ENCODE results near the gene KCNMA1.

Gene KCNMA1

DNA sequence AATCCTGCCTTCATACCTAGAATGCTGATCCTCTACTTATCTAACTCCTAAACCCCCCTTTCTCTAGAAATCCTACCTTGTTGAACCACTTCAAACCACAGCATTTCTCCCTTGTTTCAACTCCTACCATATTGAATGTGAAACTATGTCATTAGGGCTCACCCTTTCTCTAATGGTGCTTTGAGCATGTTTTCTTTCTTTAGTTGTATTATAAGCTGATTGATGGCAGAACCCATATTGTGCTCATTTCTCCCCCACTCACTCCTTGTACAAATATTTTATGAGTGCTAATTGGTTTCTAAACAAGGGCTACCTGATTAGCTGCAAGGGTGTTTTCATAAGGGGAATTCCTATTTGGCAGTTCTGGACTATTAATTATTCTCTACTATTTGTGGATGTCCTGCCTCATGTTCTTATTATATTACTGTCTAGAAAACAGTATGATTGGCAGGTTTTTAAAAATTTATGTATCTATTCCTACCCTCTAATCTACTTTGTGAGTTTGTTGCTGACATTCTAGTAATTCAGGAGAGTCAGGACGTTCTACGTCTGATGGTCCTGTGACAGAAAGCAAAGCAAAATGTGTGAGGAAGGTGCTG is 765.8 kb downstream of the KCNMA1 start:
- Histone ChIP-seq H3K79me1 (ENCODE audit: low read length) (no peaks in the 10 kb centered on the region), H3K36me3 (ENCODE audit: control insufficient read depth, insufficient read depth, low read length) (no peaks in the 10 kb centered on the region), H2BK15ac (replicated peaks; ENCODE audit: low read depth) (no peak overlapping the region), H4K8ac (ENCODE audit: low read depth, low read length) (no peak overlapping the region), H3K27me3 (ENCODE audit: insufficient read depth, low read length, poor library complexity) (no peaks in the 10 kb centered on the region), H3K79me2 (ENCODE audit: control insufficient read depth, insufficient read depth, low read length) (no peaks in the 10 kb centered on the region), H4K5ac (ENCODE audit: low read length) (no peak overlapping the region), H3K27ac (ENCODE audit: low read depth, low read length) (no peak overlapping the region), H3K4me3 (ENCODE audit: low read length) (no peak overlapping the region), H3K4ac (ENCODE audit: low read depth, low read length) (no peak overlapping the region), H2BK120ac (ENCODE audit: low read depth, low read length) (no peak overlapping the region), H3K18ac (ENCODE audit: low read length) (no peak overlapping the region), H3K9ac (ENCODE audit: low read length) (no peak overlapping the region), H3K56ac (ENCODE audit: low read length) (no peak overlapping the region), H2AK5ac (ENCODE audit: low read length) (no peak overlapping the region), H3K23ac (ENCODE audit: low read length) (no peak overlapping the region), H3K4me1 (ENCODE audit: control insufficient read depth, low read depth, low read length) (no peaks in the 10 kb centered on the region), H3K4me2 (ENCODE audit: low read length) (no peak overlapping the region), H2BK5ac (ENCODE audit: low read length) (no peak overlapping the region)
- no CpG with 5 or more reads among the region's 2 CpGs for WGBS (ENCODE audit: extremely low coverage, insufficient coverage, low lambda C conversion rate)
- no peak for DNase-seq

DNA sequence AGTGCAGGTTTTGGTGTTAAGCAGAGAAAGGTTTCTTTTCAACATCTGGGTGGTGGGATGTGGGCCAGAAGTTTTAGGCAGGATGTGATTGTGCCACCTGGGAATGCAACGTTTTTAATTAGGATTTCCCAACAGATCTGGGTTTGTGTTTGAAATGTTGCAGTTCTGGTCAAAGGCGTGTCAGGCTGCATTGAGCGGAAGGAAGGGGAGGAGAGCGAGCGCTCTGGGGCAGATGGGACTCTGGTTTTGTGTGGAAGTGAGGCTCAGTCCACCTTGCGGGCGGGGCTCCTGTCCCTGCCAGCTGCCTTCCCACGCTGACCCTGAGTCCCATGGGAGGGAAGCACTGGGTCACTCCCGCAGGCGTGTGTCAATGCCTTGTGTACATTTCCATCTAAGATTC is 767.7 kb downstream of the KCNMA1 start:
- no peak overlapping the region for H3K18ac ChIP-seq (ENCODE audit: low read length)
- H3K23ac ChIP-seq (ENCODE audit: low read length): no peak overlapping the region
- DNase-seq: no peak
- WGBS (ENCODE audit: extremely low coverage, insufficient coverage, low lambda C conversion rate): no CpG with 5 or more reads among the region's 10 CpGs
- no peaks in the 10 kb centered on the region for H3K4me1 ChIP-seq (ENCODE audit: control insufficient read depth, low read depth, low read length)
- no peaks in the 10 kb centered on the region for H3K36me3 ChIP-seq (ENCODE audit: control insufficient read depth, insufficient read depth, low read length)
- no peak overlapping the region for H3K4me3 ChIP-seq (ENCODE audit: low read length)
- no peak overlapping the region for H3K9ac ChIP-seq (ENCODE audit: low read length)
- no peak overlapping the region for H3K4ac ChIP-seq (ENCODE audit: low read depth, low read length)
- H4K8ac ChIP-seq (ENCODE audit: low read depth, low read length): no peak overlapping the region
- H2BK120ac ChIP-seq (ENCODE audit: low read depth, low read length): no peak overlapping the region
- no peaks in the 10 kb centered on the region for H3K27me3 ChIP-seq (ENCODE audit: insufficient read depth, low read length, poor library complexity)
- no peak overlapping the region for H4K5ac ChIP-seq (ENCODE audit: low read length)
- H3K27ac ChIP-seq (ENCODE audit: low read depth, low read length): no peak overlapping the region
- H3K56ac ChIP-seq (ENCODE audit: low read length): no peak overlapping the region
- H2BK5ac ChIP-seq (ENCODE audit: low read length): no peak overlapping the region
- no peak overlapping the region for H2BK15ac ChIP-seq (replicated peaks; ENCODE audit: low read depth)
- no peak overlapping the region for H3K4me2 ChIP-seq (ENCODE audit: low read length)
- H2AK5ac ChIP-seq (ENCODE audit: low read length): no peak overlapping the region
- H3K79me2 ChIP-seq (ENCODE audit: control insufficient read depth, insufficient read depth, low read length): no peaks in the 10 kb centered on the region
- no peaks in the 10 kb centered on the region for H3K79me1 ChIP-seq (ENCODE audit: low read length)

- Histone ChIP-seq H3K4me2 (ENCODE audit: low read length) (no peak overlapping the region), H2BK5ac (ENCODE audit: low read length) (no peak overlapping the region), H4K5ac (ENCODE audit: low read length) (no peak overlapping the region), H3K27ac (ENCODE audit: low read depth, low read length) (no peak overlapping the region), H2AK5ac (ENCODE audit: low read length) (no peak overlapping the region), H2BK15ac (replicated peaks; ENCODE audit: low read depth) (no peak overlapping the region), H3K36me3 (ENCODE audit: control insufficient read depth, insufficient read depth, low read length) (no peaks in the 10 kb centered on the region), H3K4ac (ENCODE audit: low read depth, low read length) (no peak overlapping the region), H3K9ac (ENCODE audit: low read length) (no peak overlapping the region), H3K79me2 (ENCODE audit: control insufficient read depth, insufficient read depth, low read length) (no peaks in the 10 kb centered on the region), H3K4me1 (ENCODE audit: control insufficient read depth, low read depth, low read length) (no peaks in the 10 kb centered on the region), H3K27me3 (ENCODE audit: insufficient read depth, low read length, poor library complexity) (no peaks in the 10 kb centered on the region), H3K23ac (ENCODE audit: low read length) (no peak overlapping the region), H3K18ac (ENCODE audit: low read length) (no peak overlapping the region), H3K56ac (ENCODE audit: low read length) (no peak overlapping the region), H3K79me1 (ENCODE audit: low read length) (no peaks in the 10 kb centered on the region), H2BK120ac (ENCODE audit: low read depth, low read length) (no peak overlapping the region), H4K8ac (ENCODE audit: low read depth, low read length) (no peak overlapping the region), H3K4me3 (ENCODE audit: low read length) (no peak overlapping the region)
- no peak for DNase-seq
- no CpG with 5 or more reads among the region's 4 CpGs for WGBS (ENCODE audit: extremely low coverage, insufficient coverage, low lambda C conversion rate)
These were observed 769.3 kb downstream of the KCNMA1 start for GRCh38 chr10:76868098-76868977.

- Histone ChIP-seq H3K23ac (ENCODE audit: low read length) (no peak overlapping the region), H4K5ac (ENCODE audit: low read length) (no peak overlapping the region), H2BK5ac (ENCODE audit: low read length) (no peak overlapping the region), H4K8ac (ENCODE audit: low read depth, low read length) (no peak overlapping the region), H3K4me3 (ENCODE audit: low read length) (no peak overlapping the region), H2BK15ac (replicated peaks; ENCODE audit: low read depth) (no peak overlapping the region), H3K4me2 (ENCODE audit: low read length) (no peak overlapping the region), H3K79me2 (ENCODE audit: control insufficient read depth, insufficient read depth, low read length) (no peaks in the 10 kb centered on the region), H2AK5ac (ENCODE audit: low read length) (no peak overlapping the region), H3K18ac (ENCODE audit: low read length) (no peak overlapping the region), H2BK120ac (ENCODE audit: low read depth, low read length) (no peak overlapping the region), H3K36me3 (ENCODE audit: control insufficient read depth, insufficient read depth, low read length) (no peaks in the 10 kb centered on the region), H3K9ac (ENCODE audit: low read length) (no peak overlapping the region), H3K79me1 (ENCODE audit: low read length) (no peaks in the 10 kb centered on the region), H3K27ac (ENCODE audit: low read depth, low read length) (no peak overlapping the region), H3K56ac (ENCODE audit: low read length) (no peak overlapping the region), H3K27me3 (ENCODE audit: insufficient read depth, low read length, poor library complexity) (no peaks in the 10 kb centered on the region), H3K4ac (ENCODE audit: low read depth, low read length) (no peak overlapping the region), H3K4me1 (ENCODE audit: control insufficient read depth, low read depth, low read length) (no peaks in the 10 kb centered on the region)
- WGBS (ENCODE audit: extremely low coverage, insufficient coverage, low lambda C conversion rate): no CpG with 5 or more reads among the region's 4 CpGs
- DNase-seq: no peak
These were observed 770.6 kb downstream of the KCNMA1 start for GRCh38 chr10:76866841-76867586.

DNA sequence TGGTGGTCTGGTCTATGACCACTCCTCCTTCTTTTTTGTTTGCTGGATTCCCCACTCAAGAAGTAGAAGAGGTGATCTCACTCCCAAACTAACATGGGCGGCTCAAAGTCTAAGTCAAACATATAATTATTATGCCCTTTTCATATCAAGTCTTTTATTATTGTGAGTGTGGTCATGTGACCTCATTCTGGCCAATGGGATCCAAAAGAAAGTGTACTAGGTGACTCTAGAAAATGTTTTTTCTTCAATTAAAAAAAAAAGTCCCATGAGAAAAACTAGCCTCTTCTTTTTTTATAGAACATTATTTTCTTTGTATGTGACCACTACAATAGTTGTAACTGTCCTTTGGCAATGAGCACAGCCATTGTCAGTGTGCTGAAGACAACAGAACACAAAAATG is 772.7 kb downstream of the KCNMA1 start:
- Histone ChIP-seq H3K36me3 (ENCODE audit: control insufficient read depth, insufficient read depth, low read length) (no peaks in the 10 kb centered on the region), H3K27me3 (ENCODE audit: insufficient read depth, low read length, poor library complexity) (no peaks in the 10 kb centered on the region), H3K9ac (ENCODE audit: low read length) (no peak overlapping the region), H3K79me1 (ENCODE audit: low read length) (no peaks in the 10 kb centered on the region), H4K5ac (ENCODE audit: low read length) (no peak overlapping the region), H3K18ac (ENCODE audit: low read length) (no peak overlapping the region), H3K4ac (ENCODE audit: low read depth, low read length) (no peak overlapping the region), H3K56ac (ENCODE audit: low read length) (no peak overlapping the region), H4K8ac (ENCODE audit: low read depth, low read length) (no peak overlapping the region), H3K23ac (ENCODE audit: low read length) (no peak overlapping the region), H2BK5ac (ENCODE audit: low read length) (no peak overlapping the region), H2BK15ac (replicated peaks; ENCODE audit: low read depth) (no peak overlapping the region), H3K4me3 (ENCODE audit: low read length) (no peak overlapping the region), H3K79me2 (ENCODE audit: control insufficient read depth, insufficient read depth, low read length) (no peaks in the 10 kb centered on the region), H2AK5ac (ENCODE audit: low read length) (no peak overlapping the region), H2BK120ac (ENCODE audit: low read depth, low read length) (no peak overlapping the region), H3K4me1 (ENCODE audit: control insufficient read depth, low read depth, low read length) (no peaks in the 10 kb centered on the region), H3K27ac (ENCODE audit: low read depth, low read length) (no peak overlapping the region), H3K4me2 (ENCODE audit: low read length) (no peak overlapping the region)
- no CpG with 5 or more reads among the region's 1 CpG for WGBS (ENCODE audit: extremely low coverage, insufficient coverage, low lambda C conversion rate)
- DNase-seq: no peak

Data from mesendoderm (in vitro differentiated cells).